D721Med (cell line): ENCODE measurements around the gene TMED1.

ENCODE experiments used
- DNase-seq: peaks from one replicate; pipeline ENCODE4 v3.0.0; 2011; ENCODE audit warnings: low spot score; ENCODE audit not compliant: insufficient read length
- FAIRE-seq: peaks from 2 replicates; lab custom pipeline; 2011; peaks lifted over from hg19 to GRCh38; lab: Jason Lieb, UNC
- TF ChIP-seq, protein P1 (sequence below): IDR thresholded peaks from 2 replicates; pipeline ENCODE4 v1.5.1; 2012; ENCODE audit warnings: mild to moderate bottlenecking, control low read depth; ENCODE audit not compliant: insufficient read depth; ENCODE audit errors: missing control alignments

The TMED1 gene

GRCh38 chr19:10829967-10830366, 6.0 kb downstream of the TMED1 start:
- FAIRE-seq (no peak), DNase-seq (no peak)
- TF ChIP-seq, protein P1, sequence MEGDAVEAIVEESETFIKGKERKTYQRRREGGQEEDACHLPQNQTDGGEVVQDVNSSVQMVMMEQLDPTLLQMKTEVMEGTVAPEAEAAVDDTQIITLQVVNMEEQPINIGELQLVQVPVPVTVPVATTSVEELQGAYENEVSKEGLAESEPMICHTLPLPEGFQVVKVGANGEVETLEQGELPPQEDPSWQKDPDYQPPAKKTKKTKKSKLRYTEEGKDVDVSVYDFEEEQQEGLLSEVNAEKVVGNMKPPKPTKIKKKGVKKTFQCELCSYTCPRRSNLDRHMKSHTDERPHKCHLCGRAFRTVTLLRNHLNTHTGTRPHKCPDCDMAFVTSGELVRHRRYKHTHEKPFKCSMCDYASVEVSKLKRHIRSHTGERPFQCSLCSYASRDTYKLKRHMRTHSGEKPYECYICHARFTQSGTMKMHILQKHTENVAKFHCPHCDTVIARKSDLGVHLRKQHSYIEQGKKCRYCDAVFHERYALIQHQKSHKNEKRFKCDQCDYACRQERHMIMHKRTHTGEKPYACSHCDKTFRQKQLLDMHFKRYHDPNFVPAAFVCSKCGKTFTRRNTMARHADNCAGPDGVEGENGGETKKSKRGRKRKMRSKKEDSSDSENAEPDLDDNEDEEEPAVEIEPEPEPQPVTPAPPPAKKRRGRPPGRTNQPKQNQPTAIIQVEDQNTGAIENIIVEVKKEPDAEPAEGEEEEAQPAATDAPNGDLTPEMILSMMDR, result no peak

DNA sequence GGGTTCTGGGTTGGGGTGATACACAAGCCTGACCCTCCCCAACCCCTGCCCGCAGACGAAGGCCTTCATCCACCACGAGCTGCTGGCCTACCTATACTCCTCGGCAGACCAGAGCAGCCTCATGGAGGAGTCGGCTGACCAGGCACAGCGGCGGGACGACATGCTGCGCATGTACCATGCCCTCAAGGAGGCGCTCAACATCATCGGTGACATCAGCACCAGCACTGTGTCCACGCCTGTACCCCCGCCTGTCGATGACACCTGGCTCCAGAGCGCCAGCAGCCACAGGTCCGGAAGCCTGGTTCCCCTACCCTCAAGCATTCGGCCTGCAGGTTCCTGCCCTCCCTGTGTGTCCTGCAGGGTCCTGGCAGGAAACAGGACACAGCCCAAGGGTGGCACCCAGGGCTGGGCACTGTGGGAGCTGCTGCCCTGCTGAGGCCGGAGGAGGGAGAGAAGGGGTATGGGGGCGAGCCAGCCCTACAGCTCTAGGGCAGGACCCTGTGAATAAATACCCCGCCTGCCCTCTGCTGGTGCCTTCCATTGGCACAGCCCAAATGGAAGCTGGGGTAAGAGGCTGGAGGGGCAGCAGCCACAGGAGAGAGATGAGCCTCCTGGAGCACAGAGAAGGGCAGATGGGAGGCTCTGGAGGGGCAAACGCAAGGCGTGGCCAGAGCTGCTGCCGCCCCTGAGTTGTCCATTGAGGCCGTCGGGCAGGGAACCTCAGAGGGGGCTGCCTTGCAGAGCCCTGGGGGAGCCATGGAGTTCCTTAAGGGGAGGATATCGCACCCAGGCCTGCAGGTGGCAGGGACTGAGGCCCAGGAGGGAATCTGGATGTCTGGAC, 6.8 kb downstream of the TMED1 start:
- DNase-seq (no peak), FAIRE-seq (no peak)
- TF ChIP-seq, protein P1, result peak; percentile 4

DNA sequence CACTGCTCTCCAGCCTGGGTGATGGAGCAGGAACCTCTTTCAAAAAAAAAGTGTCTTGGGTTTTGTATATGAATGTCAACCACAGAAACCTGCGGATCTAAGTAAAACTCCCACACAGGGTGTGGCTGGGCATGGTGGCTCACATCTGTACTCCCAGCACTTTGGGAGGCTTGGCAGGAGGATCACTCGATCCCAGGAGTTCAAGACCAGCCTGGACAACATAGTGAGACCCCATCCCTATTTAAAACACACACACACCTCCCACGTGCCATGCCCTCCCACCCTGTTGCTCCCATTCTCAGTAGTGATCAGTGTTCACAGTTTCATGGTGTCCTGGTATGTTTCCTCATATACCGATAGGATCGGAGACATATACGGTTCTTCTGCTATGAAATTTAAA, 9.2 kb downstream of the TMED1 start:
- DNase-seq, result no peak
- TF ChIP-seq, protein P1, result no peak
- FAIRE-seq, result no peak

DNA sequence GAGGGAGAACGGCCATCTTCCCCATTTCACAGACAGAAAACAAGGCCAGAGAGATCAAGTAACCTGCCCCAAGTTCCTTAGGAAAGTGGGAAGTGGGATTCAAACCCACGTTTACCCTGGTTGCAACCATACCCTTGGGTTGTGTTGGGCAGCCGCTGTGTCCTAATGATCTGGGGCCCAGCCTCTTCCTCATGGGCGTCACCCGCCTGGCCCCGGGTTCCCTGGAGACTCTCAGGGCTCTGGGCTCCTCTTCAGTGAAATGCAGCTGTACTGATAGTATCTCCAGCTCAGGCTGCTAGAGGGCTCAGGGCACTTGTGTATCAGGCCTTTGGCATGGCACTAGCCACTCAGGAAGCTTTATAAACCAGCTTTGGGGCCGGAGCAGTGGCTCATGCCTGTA, 9.8 kb downstream of the TMED1 start:
- TF ChIP-seq, protein P1, result no peak
- DNase-seq, result no peak
- FAIRE-seq, result no peak

- DNase-seq (no peak), FAIRE-seq (no peak)
- TF ChIP-seq, protein P1, result no peak
Measured at GRCh38 chr19:10823690-10824089, 12.3 kb downstream of the TMED1 start.

DNA sequence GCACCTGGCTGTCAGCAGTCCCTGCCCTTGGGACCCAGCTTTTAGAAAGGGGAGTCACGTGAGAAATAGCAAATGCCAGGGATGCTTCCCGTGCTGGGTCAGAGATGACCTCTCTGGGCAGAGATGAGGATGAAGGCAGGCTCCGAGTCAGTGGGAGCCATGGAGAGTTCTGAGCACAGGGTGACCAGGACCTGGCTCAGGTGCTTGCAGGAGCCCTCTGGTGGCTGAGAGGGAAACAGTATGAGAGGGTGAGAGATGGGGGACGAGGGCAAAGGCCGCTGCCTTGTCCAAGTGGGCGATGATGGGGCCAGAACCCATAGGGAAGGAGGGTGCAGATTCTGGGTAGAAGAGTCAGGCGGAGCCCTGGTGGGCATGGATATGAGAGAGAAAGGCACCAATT, 15.8 kb downstream of the TMED1 start:
- TF ChIP-seq, protein P1, result peak; percentile 14
- FAIRE-seq (no peak), DNase-seq (no peak)
